Measurements from ENCODE around the gene GET4.
"Not testable (repeated sequence)": the region's sequence is repeated elsewhere in the genome, so short reads cannot be mapped to it uniquely, and the experiment has no call there.

The GET4 gene

DNA sequence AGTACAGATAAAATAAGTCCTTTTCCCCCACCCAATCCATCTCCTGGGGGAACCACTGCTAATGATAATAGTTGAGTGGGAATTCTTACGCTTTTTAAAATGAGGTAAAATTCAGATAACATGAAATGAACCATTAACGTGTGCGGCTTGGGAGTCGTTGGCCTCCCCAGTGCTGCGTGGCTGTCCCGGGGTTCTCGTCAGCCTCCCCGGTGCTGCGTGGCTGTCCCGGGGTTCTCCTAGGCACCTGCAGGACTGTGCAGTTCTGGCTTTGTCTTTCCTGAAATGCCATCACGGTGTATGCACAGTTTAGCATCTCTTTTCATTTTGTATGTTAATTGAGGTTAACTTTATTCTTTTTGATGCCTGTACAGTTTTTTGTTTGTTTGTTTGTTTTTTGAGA lies 30.6 kb upstream of the GET4 start:
- no peak for DNase-seq

GRCh38 chr7:846958-847650 lies 29.2 kb upstream of the GET4 start:
- not testable (repeated sequence) for DNase-seq

DNA sequence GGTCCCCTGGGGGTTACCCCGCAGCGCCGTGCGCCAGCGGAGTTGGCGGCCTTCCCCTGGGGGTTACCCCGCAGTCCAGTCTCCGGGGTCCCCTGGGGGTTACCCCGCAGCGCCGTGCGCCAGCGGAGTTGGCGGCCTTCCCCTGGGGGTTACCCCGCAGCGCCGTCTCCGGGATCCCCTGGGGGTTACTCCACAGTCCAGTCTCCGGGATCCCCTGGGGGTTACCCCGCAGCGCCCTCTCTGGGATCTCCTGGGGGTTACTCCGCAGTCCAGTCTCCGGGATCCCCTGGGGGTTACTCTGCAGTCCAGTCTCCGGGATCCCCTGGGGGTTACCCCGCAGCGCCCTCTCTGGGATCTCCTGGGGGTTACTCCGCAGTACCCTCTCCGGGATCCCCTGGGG lies 28.6 kb upstream of the GET4 start:
- DNase-seq: not testable (repeated sequence)

DNA sequence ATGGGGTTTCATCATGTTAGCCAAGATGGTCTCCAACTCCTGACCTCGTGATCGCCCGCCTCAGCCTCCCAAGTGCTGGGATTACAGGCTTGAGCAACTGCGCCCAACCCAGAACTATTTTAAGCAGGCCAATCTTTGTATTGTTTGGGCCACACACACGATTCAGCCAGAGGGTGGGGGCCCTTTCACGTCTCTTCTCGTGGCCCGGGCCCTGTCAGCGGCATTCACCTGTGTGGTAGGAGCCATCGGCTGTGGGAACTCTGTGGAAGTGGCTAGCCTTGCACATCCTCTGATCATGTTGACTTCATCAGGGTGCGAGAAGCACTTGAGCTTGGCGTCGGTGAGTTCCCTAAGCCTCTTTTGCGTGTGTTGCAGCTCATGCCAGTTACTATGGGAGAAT lies 27.2 kb upstream of the GET4 start:
- DNase-seq: no peak

DNA sequence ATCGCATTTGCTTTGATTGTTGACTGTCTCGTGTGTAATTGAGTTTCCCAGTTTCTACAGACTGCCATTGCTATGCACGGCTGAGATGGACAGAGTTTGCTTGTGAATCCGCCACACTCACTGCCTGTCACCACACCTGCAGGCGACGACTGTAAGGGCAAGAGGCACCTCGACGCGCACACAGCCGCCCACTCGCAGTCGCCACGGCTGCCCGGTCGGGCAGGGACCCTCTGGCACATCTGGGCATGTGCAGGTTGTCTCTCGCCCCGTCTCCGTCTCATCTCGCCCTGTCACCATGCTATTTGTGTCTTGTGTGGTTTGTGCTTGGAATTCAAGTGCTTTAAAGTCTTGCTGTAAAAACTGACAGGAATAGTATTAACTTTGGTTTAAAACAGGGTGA lies 26.6 kb upstream of the GET4 start:
- no peak for DNase-seq

- DNase-seq: no peak
Measured at GRCh38 chr7:851204-851603, 25.1 kb upstream of the GET4 start.

DNA sequence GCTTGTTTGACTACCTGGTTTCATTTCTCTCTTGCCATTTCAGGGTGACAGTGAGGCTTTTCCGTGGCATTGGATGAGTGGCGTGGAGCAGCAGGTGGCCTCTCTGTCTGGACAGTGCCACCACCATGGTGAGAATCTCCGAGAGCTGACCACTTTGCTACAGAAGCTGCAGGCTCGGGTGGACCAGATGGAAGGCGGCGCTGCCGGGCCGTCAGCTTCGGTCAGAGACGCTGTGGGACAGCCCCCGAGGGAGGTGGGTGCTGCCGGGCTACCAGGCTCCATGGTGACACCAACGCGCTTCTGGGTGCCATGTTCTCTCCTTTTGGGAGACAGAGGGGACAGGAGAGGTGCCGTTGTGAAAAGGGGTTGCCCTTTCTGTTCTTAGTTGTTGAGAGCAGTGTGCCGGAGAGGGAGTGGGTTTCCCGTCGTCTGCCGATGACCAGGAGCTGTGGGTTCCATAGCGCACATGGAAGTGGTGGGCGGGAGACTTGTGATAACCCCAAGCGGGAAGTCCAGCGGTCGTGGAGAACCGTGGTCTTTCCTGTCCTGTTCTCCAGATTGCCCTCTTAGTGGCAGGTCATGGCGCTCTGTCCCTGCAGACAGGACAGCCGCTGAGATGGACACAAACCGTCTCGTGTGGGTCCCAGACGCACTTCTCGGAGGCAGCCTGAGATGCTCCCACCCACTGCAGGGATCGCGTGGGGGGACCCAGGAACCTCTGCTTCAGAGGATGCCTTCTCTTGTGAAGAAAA lies 22.8 kb upstream of the GET4 start:
- no peak for DNase-seq

DNA sequence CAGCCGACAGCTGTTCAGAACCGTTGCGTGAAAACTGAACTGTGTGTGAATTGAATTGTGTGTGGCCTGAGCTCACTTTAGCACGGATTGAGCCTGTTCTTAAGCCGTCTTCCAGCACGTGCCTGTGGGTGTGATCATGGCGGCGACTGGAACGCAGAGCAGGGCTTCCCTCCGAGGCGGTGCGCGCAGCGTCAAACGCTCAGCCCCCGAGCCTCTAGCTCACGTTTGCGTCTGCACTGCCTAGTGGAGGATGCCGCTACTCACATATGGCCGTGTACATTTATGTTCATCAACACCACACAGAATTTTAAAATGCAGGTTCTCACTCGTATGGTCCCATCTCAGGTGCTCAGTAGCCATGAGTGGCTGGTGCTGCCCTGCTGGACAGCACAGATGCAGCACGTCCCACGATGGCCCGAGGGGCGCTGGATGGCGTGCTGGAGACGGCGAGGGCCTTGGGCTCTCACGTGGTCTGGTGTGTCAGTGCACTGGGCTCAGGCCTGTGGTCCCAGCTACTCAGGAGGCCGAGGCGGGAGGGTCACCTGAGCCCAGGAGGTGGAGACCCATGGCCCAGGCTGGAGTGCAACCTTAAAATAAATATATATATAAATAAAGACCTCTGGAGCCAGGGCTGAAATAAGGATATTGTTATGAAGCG lies 22.1 kb upstream of the GET4 start:
- DNase-seq: no peak

- no peak for DNase-seq
Measured at GRCh38 chr7:855686-856369, 20.5 kb upstream of the GET4 start.

- DNase-seq: no peak
Measured at GRCh38 chr7:856444-857095, 19.8 kb upstream of the GET4 start.

GRCh38 chr7:857661-858060 lies 18.7 kb upstream of the GET4 start:
- no peak for DNase-seq

GRCh38 chr7:859359-860030 lies 16.9 kb upstream of the GET4 start:
- DNase-seq: no peak

DNA sequence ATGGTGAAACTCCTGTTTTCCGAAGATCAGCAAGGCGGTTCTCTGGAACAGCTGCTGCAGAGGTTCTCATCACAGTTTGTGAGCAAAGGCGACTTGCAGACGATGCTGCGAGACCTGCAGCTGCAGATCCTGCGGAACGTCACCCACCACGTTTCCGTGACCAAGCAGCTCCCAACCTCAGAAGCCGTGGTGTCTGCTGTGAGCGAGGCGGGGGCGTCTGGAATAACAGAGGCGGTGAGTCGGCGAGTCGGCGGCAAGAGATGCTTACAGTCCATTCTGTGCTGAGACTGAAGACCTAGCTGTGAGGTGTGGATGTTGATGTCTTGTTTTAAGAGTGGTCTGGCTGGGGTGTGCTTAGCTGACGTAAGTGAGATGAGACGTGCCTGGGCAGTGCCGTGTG lies 16.2 kb upstream of the GET4 start:
- no peak for DNase-seq

- DNase-seq: no peak
Measured at GRCh38 chr7:861222-861621, 15.1 kb upstream of the GET4 start.

GRCh38 chr7:862157-862556 lies 14.2 kb upstream of the GET4 start:
- no peak for DNase-seq

GRCh38 chr7:863106-863505 lies 13.2 kb upstream of the GET4 start:
- no peak for DNase-seq

DNA sequence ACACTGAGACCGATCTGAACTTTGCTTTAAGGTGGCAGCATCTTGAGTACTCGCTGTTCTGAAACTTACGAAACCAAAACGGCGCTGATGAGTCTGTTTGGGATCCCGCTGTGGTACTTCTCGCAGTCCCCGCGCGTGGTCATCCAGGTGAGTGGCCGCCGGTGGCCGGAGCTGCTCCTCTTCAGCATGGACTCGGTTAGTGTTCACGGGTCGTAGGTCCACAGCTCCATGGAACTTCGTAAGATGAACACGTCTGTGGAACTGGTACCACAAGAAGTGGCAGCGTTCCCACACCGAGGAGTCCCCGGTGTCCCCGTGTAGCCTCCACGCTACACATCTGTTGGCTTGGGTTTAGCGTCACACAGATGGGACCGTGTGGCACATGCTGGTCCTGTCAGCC lies 10.4 kb upstream of the GET4 start:
- DNase-seq: no peak

DNA sequence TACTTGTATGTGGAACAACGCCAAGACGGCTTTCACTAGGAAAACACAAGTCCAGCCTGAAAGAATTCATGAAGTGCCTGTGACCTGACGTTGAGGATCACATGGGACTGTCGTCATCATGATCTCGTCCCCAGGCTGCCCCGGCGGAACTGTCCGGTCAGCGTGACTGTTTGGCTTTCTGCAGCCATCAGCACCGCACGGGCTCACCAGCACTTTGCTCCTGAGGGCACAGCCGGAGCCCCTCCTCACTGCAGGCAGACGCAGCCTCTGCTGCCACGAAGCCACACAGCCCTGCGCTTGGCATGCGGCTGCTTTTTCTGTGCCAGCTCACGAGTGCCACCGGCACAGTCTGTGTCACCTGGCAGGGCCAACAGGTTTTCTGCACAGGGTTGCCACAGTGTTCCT lies 9.4 kb upstream of the GET4 start:
- DNase-seq: no peak

- no peak for DNase-seq
Measured at GRCh38 chr7:867406-868188, 8.8 kb upstream of the GET4 start.

GRCh38 chr7:868189-868486 lies 8.2 kb upstream of the GET4 start:
- DNase-seq: no peak

- no peak for DNase-seq
Measured at GRCh38 chr7:869348-869747, 7.0 kb upstream of the GET4 start.
